T-helper 17 cell (primary cell): ENCODE results near the gene EPX. TPM values are rescaled to one million over a fixed set of nuclear protein-coding genes. Genes with fewer than 3 reads are reported as not detected.
A peak's percentile ranks its signal among the peaks of the same experiment; 100 is the strongest.

Experiments used
- ATAC-seq: fragments of 150-1000 bp; cut with Tn5 transposase; 2 replicates; pipeline ENCODE4 v1.10.0; 2021; ENCODE audit warnings: mild to moderate bottlenecking, moderate library complexity
- DNase-seq, 3 donors: peaks; one replicate each; pipeline versions ENCODE4 v3.0.0 to v3.0.0-alpha.2; 2020 to 2021
- H3K9me3 ChIP-seq: one replicate; pipeline ENCODE4 v1.7.0; 2013; ENCODE audit warnings: low read length, mild to moderate bottlenecking; ENCODE audit not compliant: control insufficient read depth, poor library complexity, severe bottlenecking
- H3K27ac Mint-ChIP-seq: one replicate; pipeline ENCODE4 v1.8.0; 2022; ENCODE audit warnings: mild to moderate bottlenecking, moderate library complexity, mixed read lengths
- H3K27me3 Mint-ChIP-seq: one replicate; pipeline ENCODE4 v1.8.0; 2022; ENCODE audit warnings: mixed read lengths
- H3K36me3 Mint-ChIP-seq: one replicate; pipeline ENCODE4 v1.8.0; 2022; ENCODE audit warnings: low read depth, mixed read lengths
- H3K4me1 Mint-ChIP-seq: one replicate; pipeline ENCODE4 v1.8.0; 2022; ENCODE audit warnings: mild to moderate bottlenecking, mixed read lengths
- H3K4me3 Mint-ChIP-seq: one replicate; pipeline ENCODE4 v1.8.0; 2022; ENCODE audit warnings: mild to moderate bottlenecking, moderate library complexity, mixed read lengths
- total RNA-seq, 4 donors: library from RNA in 2 of 4; stranded (reverse) in 2 of 4; gene quantifications; one replicate each; pipeline ENCODE4 v1.2.3 and lab custom pipeline; 2022 to 2026

EPX gene
- total RNA-seq, 2 donors from 2014 or later: not detected

DNA sequence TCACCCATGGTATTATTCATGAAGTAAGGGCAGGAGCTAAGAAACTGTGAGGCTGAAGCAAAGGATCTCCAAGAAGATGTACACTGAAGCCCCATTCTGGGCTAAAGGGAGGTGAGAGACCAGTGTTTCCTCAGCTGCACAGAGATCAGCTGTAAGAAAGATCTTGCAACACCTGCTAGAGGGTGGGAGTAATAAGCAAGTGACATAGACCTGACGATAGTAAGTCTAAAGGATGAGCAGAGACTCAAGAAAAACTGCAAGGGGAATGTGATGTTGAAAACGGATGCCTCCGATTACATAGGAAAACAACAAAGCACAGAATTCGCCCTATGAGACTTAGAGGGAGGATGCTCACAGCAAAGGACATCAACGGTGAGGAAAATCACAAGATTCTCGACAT, 25.8 kb upstream of the EPX start, which contains the start of gene OR4D2:
OR4D2 (plus strand) TSS at position 301 of the 400 bp plus-strand sequence. CDS start 2,674 bp downstream, outside the sequence.
- ATAC-seq (no peak), DNase-seq (no peak)
- H3K27me3 Mint-ChIP-seq: no peaks in the 10 kb centered on the region
- H3K4me3 Mint-ChIP-seq: no peak within 1 kb of the TSS
- H3K36me3 Mint-ChIP-seq: peaks cover 2% of the 10 kb centered on the region
- no peaks in the 10 kb centered on the region for H3K9me3 ChIP-seq
- peaks cover 27% of the 10 kb centered on the region for H3K4me1 Mint-ChIP-seq
- peak within 1 kb of the TSS; percentile 74 for H3K27ac Mint-ChIP-seq

DNA sequence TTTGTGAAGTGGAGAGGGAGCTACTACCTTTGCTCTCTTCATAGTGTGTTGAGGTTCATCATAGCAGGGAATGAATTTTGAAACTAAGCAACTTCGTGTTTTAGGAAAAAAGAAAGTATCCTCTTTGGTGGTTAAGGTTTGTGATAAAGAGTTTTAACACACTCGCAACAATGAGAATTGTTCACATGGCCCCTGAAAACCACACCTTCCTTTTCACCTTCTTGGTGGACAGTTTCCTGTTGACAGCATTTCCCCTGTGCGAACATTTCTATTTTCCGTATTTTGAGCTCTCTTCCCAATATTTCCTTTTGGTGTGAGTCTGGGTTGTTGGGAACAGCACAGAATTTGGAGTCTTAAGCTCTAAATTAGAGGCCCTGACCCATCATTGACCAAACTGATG, 21.9 kb upstream of the EPX start:
- Mint-ChIP-seq H3K4me1 (peaks cover 35% of the 10 kb centered on the region), H3K27me3 (no peaks in the 10 kb centered on the region), H3K36me3 (no peaks in the 10 kb centered on the region), H3K27ac (peak overlapping the region; percentile 43), H3K4me3 (peak overlapping the region; percentile 39)
- DNase-seq: no peak
- ATAC-seq: no peak
- no peaks in the 10 kb centered on the region for H3K9me3 ChIP-seq

DNA sequence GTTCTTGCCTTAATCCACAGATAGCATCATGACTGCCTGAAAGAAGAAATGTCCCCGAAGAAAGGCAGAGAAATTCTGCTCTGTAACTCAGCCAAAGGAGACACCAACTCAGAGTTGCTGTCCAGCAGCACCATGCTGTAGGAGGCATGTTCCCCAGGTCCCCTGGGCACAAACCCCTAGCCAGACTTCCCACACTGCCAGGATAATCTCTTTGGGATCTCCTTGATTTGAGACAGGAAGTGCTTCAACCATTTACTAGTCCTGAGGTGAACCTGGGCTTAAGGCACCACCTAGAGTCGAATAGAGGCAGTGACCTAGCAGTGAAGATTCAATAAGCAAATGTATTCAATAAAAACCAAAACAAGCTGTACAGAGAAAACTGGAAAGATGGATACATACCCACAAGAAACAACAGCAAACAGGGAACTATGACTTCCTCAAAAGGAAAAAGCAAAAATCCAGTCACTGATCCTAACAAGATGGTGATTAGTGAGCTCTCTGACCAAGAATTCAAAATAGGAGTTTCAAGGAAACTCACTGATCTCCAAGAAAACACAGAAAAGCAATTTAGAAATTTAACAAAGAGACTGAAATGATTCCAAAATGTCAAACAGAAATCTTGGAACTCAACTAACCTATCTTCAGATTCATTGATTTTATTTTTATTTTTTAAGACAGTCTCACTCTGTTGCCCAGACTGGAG, 20.0 kb upstream of the EPX start:
- DNase-seq: peak in 1 of 3 donors; percentile 25
- Mint-ChIP-seq H3K27ac (peak overlapping the region; percentile 39), H3K27me3 (peaks cover 11% of the 10 kb centered on the region), H3K36me3 (peaks cover 2% of the 10 kb centered on the region), H3K4me3 (no peak overlapping the region), H3K4me1 (peaks cover 33% of the 10 kb centered on the region)
- no peaks in the 10 kb centered on the region for H3K9me3 ChIP-seq
- peak; percentile 83 for ATAC-seq

DNA sequence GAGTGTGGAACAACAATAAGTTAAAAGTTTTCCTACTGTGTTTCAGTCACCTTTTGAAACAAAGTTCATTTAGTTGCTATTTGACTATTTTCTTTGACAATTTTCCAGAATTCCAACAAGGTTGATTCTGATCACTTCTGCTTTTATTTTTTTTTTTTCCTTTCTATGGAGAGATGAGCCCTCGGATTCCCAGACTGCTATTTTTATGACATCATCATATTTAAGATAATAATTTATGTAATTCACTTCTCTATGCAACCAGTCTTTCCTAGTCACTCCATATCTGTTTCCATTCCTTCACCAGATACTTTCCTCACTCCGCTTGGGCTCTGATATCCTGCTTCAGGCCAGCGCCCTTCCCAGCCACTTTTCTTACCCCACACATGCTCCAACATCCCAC, 17.7 kb upstream of the EPX start:
- H3K4me3 Mint-ChIP-seq: no peak overlapping the region
- H3K27me3 Mint-ChIP-seq: peaks cover 18% of the 10 kb centered on the region
- DNase-seq (no peak), ATAC-seq (no peak)
- no peak overlapping the region for H3K27ac Mint-ChIP-seq
- peaks cover 22% of the 10 kb centered on the region for H3K4me1 Mint-ChIP-seq
- H3K9me3 ChIP-seq: no peaks in the 10 kb centered on the region
- H3K36me3 Mint-ChIP-seq: peaks cover 2% of the 10 kb centered on the region

DNA sequence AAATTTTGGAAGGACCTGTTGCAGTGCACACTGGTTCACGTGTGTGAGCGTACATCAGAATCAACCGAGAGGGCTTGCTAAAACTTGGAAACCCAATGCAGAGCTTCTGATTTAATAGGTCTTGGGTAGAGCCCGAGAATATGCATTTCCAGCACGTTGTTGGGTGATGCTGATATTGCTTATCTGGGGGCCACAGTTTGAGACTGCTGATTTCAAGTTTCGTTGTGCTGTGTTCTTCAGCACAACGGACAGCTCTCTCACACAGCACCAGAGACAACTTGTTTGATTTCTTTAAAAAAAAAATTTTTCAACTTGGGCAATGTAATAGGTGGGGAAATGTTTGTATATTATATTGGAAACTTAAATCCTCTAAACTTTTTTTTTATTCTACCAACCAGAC, 16.3 kb upstream of the EPX start:
- peaks cover 21% of the 10 kb centered on the region for H3K27me3 Mint-ChIP-seq
- peaks cover 2% of the 10 kb centered on the region for H3K36me3 Mint-ChIP-seq
- DNase-seq (no peak), ATAC-seq (no peak)
- H3K27ac Mint-ChIP-seq: no peak overlapping the region
- peaks cover 15% of the 10 kb centered on the region for H3K4me1 Mint-ChIP-seq
- no peak overlapping the region for H3K4me3 Mint-ChIP-seq
- no peaks in the 10 kb centered on the region for H3K9me3 ChIP-seq

DNA sequence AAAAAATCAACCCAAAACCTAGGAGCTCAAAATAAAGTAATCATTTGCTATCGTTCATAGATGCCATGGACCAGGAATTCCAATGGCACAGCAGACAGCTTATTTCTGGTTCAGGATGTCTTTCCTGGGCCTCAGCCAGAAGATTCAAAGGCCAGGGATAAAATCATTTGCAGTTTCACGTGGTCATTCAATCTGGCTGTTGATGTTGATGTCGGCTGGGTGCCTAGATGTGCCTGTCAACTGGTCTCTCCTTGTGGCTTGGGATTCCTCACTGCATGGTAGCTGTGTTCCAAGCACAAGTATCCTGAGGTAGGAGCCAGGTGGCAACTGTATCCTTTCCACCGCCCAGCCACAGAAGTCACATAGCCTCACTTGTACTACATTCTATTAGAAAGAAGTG, 10.7 kb upstream of the EPX start:
- ATAC-seq (no peak), DNase-seq (no peak)
- Mint-ChIP-seq H3K4me1 (peaks cover 10% of the 10 kb centered on the region), H3K4me3 (no peak overlapping the region), H3K27me3 (peaks cover 26% of the 10 kb centered on the region), H3K27ac (no peak overlapping the region), H3K36me3 (peaks cover 2% of the 10 kb centered on the region)
- H3K9me3 ChIP-seq: no peaks in the 10 kb centered on the region

DNA sequence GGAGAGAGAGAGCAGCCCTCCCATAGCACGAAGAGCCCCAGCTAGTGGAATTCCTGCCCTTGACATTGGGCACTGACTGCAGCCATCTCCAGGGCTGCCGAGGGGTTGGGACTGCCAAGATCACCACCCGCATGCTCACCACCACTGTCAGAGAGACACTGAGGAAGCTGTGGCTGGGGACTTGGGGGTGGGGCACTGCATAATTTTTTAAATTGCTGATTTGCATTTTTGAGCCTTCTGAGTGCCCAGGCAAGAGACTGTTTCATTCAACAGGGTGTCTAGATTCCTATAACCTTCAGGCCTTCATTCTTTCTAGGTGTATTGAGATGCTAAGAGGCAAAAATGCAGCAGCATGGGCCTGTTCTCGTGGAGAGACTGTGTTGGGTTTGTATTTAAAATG, 9.0 kb upstream of the EPX start:
- H3K27me3 Mint-ChIP-seq: peaks cover 30% of the 10 kb centered on the region
- no peaks in the 10 kb centered on the region for H3K9me3 ChIP-seq
- no peak for ATAC-seq
- H3K4me3 Mint-ChIP-seq: no peak overlapping the region
- H3K27ac Mint-ChIP-seq: no peak overlapping the region
- no peak for DNase-seq
- peaks cover 13% of the 10 kb centered on the region for H3K4me1 Mint-ChIP-seq
- peaks cover 2% of the 10 kb centered on the region for H3K36me3 Mint-ChIP-seq

DNA sequence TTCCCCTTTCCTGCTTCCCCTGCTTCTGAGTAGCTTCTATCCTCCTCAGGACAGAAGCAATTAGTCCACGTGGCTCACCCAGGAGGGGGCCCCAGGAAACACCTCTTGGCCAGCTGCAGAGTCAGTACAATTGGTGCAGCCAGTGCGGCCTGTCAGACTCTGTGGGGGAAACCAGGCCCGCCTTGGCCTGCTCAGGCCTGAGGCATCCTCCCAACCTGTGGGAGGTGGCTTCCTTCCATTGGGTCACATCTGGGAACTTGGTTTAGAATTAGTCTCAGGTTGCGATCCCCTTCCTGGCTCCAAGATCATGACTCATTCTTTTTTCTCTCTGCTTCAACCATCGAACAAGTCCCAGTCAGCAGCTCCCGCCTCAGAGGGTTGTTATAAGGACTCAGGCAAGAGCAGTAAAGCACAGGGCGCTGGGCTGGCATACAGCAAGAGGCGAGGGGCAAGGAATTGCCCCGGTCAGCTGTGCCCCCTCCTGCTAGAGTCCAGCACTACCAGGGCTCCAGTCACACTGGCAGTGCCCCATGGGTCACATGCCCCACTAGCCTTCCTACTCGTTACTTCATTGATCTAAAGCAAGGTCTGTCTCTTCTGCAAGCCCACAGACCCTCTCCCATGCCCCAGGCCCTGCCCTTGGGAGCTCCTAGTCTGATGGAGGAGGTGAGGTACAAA, 8.1 kb upstream of the EPX start:
- H3K4me3 Mint-ChIP-seq: no peak overlapping the region
- no peak for DNase-seq
- no peaks in the 10 kb centered on the region for H3K9me3 ChIP-seq
- no peak overlapping the region for H3K27ac Mint-ChIP-seq
- no peak for ATAC-seq
- peaks cover 30% of the 10 kb centered on the region for H3K27me3 Mint-ChIP-seq
- H3K4me1 Mint-ChIP-seq: peaks cover 13% of the 10 kb centered on the region
- H3K36me3 Mint-ChIP-seq: peaks cover 2% of the 10 kb centered on the region

DNA sequence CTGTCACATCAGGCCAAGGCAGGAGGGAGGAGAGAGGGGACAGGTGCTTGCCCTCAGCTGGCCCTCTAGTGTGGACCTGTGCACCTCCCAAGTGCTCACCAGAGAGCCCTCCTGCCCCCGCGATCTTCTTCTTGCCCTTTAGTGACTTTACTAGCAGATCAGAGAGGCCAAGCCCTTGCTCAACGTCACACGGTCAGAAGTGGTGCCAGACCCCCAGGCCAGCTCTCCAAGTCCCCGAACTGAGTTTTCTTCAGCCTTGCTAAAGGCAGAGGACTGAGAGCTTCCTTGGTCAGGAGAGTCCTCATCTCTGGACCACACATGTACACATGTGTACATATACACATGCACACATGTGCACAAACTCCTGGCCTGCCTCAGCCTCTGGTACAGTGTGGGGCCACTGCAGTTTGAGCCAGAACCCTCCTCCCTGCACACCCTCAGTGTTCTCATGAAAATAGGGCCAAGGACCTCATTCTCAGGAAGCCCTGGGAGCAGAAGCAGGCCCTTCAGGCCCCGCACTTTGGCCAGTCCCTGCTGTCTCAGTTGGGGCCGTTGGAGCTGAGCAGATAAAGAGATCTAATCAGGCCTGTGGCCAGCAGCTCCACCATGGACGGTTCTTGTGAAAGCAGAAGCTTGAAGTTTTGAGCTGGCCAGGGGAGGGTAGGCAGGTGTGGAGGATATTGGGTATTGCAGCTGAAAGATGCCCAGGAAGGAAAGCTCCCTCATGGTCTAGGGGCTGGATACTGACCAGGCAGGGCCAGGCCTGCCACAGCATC, 7.4 kb upstream of the EPX start:
- DNase-seq: no peak
- Mint-ChIP-seq H3K4me1 (peaks cover 13% of the 10 kb centered on the region), H3K27ac (no peak overlapping the region), H3K27me3 (peaks cover 36% of the 10 kb centered on the region), H3K4me3 (no peak overlapping the region), H3K36me3 (peaks cover 2% of the 10 kb centered on the region)
- no peak for ATAC-seq
- no peaks in the 10 kb centered on the region for H3K9me3 ChIP-seq

DNA sequence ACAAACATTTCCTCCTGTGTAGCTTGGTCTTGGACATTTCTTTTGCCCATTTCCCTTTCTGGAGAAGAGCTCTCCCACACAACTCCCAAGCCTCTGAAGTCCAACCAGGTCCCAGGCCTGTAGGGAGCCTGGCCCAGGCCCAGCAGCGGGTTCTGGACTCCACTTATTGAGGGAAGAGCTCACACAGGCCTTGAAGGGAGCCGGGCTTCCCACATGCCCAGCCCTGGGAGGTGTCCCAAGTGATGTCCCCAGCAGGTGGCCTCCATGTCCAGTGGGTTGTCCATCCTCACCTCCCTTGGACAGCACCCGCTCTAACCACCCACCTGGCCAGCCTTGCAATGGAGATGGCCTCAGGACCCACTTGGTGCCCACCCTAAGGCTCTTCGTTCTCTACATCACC, 5.9 kb upstream of the EPX start:
- Mint-ChIP-seq H3K27ac (no peak overlapping the region), H3K27me3 (peaks cover 36% of the 10 kb centered on the region)

DNA sequence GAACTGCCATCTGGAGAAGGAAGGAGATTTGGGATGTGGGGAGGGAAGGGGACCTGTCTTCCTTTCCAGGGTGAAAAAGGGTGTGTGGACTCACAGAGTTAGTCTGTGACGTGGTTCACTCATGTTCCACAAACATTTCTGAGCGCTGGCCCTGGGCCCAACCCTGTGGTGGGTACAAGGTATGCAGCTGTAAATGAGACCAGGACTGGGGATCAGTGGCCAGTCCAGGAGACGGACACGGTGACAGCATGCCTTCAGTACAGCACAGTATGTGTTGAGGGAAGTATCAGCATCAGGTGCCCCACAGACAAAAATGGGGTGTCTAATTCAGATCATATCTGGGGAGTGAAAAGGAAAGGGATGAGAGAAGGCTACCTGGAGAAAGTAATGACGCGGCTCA, 5.5 kb upstream of the EPX start:
- H3K36me3 Mint-ChIP-seq: peaks cover 2% of the 10 kb centered on the region
- H3K27ac Mint-ChIP-seq: no peak overlapping the region
- H3K9me3 ChIP-seq: no peaks in the 10 kb centered on the region
- no peak overlapping the region for H3K4me3 Mint-ChIP-seq
- ATAC-seq (no peak), DNase-seq (no peak)
- H3K27me3 Mint-ChIP-seq: peaks cover 32% of the 10 kb centered on the region
- H3K4me1 Mint-ChIP-seq: peaks cover 9% of the 10 kb centered on the region

More for the DNA sequence above, 5.9 kb upstream of the EPX start:
- peaks cover 2% of the 10 kb centered on the region for H3K36me3 Mint-ChIP-seq
- H3K9me3 ChIP-seq: no peaks in the 10 kb centered on the region
- H3K4me3 Mint-ChIP-seq: no peak overlapping the region
- no peak for ATAC-seq
- H3K4me1 Mint-ChIP-seq: peaks cover 9% of the 10 kb centered on the region
- DNase-seq: no peak

DNA sequence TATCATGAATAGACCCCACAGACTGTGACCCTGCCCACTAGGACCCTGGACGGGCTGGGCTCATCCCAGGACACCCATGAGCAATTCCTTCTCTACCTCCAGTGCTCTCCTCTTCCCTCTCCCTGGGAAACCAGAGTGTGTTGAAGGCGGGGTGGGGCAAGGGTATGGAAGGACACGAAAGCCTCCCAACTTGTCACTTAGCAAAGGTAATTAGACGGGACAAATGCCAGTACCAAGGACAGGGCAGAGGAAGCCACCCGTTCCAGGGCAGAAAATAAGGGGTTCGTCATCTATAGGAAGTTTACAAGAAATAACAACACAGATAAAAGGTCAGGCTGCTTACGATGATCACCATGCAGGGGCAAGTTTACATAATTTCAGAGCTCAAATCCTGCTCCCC, 4.9 kb upstream of the EPX start:
- no peak overlapping the region for H3K27ac Mint-ChIP-seq

DNA sequence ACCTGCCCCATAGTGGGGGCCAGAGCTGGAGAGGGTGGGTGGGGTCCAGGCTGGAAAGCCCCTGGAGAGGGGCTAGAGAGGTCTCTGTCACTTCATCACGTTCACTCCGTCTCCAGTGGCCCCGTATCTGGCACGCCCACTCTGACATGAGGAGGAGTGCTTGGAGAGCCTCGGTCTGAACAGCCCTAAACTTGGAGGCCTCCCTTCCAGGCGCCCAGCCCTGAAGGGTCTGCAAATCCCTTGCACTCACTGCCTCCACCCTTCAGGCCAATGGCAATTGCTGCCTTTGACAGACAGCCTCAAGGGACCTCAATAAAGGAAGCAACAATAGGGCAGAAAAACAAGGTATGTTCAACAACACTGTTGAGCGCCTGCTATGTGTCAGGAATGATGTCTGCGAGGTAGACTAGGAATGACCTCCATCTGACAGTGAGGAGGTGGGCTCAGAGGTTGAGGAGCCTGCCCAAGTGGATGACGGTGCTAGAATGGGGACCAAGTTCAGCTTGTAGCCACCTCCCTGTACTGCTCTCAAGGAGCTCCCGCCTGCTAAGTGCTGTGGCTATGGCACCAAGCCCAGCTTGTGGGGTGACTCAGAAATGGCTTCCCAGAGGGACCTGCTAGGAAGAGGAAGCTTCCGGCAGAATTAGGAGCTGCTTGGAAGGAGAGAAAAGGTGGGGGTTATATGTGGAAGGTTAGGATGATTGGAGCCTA, 2.9 kb upstream of the EPX start:
- peaks cover 11% of the 10 kb centered on the region for H3K4me1 Mint-ChIP-seq
- H3K9me3 ChIP-seq: no peaks in the 10 kb centered on the region
- H3K27ac Mint-ChIP-seq: no peak overlapping the region
- no peak overlapping the region for H3K4me3 Mint-ChIP-seq
- no peak for DNase-seq
- ATAC-seq: no peak
- H3K27me3 Mint-ChIP-seq: peaks cover 35% of the 10 kb centered on the region
- peaks cover 2% of the 10 kb centered on the region for H3K36me3 Mint-ChIP-seq

More for the DNA sequence above, 4.9 kb upstream of the EPX start:
- no peaks in the 10 kb centered on the region for H3K9me3 ChIP-seq
- no peak for DNase-seq
- H3K27me3 Mint-ChIP-seq: peaks cover 31% of the 10 kb centered on the region
- ATAC-seq: no peak
- H3K36me3 Mint-ChIP-seq: peaks cover 2% of the 10 kb centered on the region
- no peak overlapping the region for H3K4me3 Mint-ChIP-seq
- H3K4me1 Mint-ChIP-seq: peaks cover 9% of the 10 kb centered on the region
